Activated CD8-positive, alpha-beta T cell treated with anti-CD3 and anti-CD28 coated beads for 36 hours (primary cell): ENCODE measurements around the gene MICAL3. TPM values are rescaled to one million over a fixed set of nuclear protein-coding genes. Genes with fewer than 3 reads are reported as not detected.

Source experiments
- ATAC-seq: fragments of 200-7000 bp; cut with Tn5 transposase; one replicate; pipeline ENCODE4 v1.10.0; 2021; ENCODE audit warnings: mild to moderate bottlenecking, moderate library complexity
- CTCF ChIA-PET: fragments of 350-600 bp; sonication (Branson Sonifier 250); formaldehyde crosslinking; loops from one replicate; lab custom pipeline; 2021; ENCODE audit warnings: antibody characterized with exemption; lab: Charles Lee
- POLR2A ChIA-PET: fragments of 350-600 bp; sonication (Branson Sonifier 250); formaldehyde crosslinking; loops from one replicate; lab custom pipeline; 2021; ENCODE audit warnings: antibody characterized with exemption; lab: Charles Lee
- DNase-seq: peaks from one replicate; pipeline ENCODE4 v3.0.0-alpha.2; 2020
- H3K27ac Mint-ChIP-seq: one replicate; pipeline ENCODE4 v1.8.0; 2021; ENCODE audit warnings: mild to moderate bottlenecking, mixed read lengths
- H3K27me3 Mint-ChIP-seq: one replicate; pipeline ENCODE4 v1.8.0; 2021; ENCODE audit warnings: mixed read lengths
- H3K36me3 Mint-ChIP-seq: one replicate; pipeline ENCODE4 v1.8.0; 2021; ENCODE audit warnings: low read depth, mixed read lengths
- H3K4me1 Mint-ChIP-seq: one replicate; pipeline ENCODE4 v1.8.0; 2021; ENCODE audit warnings: low read depth, mixed read lengths
- H3K4me3 Mint-ChIP-seq: one replicate; pipeline ENCODE4 v1.8.0; 2021; ENCODE audit warnings: mild to moderate bottlenecking, moderate library complexity, mixed read lengths
- H3K9me3 Mint-ChIP-seq: one replicate; pipeline ENCODE4 v1.8.0; 2021; ENCODE audit warnings: mixed read lengths
- intact Hi-C: fragments of 100-400 bp; cut with micrococcal nuclease; formaldehyde crosslinking; loops from one replicate; pipeline ENCODE4 v1.10.0; 2022
- total RNA-seq, 2 experiments: library from RNA; stranded (reverse); gene quantifications; one replicate each; pipeline ENCODE4 v1.2.3, GENCODE V29; 2021
- TF ChIP-seq, protein P1 (sequence below): fragments of 200-600 bp; IDR thresholded peaks from one replicate; pipeline ENCODE4 v1.8.0; 2022; ENCODE audit warnings: antibody characterized with exemption, mild to moderate bottlenecking

The MICAL3 gene
- total RNA-seq, 2 experiments from 2014 or later: 31.6 to 32.4 TPM

DNA sequence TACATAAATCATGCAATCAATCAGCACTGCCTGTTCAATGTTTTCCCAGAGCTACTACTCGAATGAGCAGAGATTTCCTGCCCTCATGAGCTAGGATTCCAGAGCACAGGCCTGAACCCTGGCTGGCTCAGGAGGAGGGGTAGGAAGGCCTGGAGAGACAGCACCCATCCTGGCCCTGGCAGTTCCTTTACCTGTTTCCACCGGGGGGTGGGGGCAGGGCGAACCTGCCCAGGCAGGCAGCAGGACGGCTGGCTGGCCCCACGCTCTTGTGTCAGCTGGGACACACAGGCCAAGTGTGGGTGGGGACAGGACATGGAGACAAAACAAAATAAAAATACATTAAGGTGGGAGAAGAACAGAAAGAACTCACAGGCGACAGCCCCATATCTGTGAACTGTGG is 140.3 kb downstream of the MICAL3 start:
- intact Hi-C loops: no loop called here
- H3K9me3 Mint-ChIP-seq: no peaks in the 10 kb centered on the region
- H3K4me3 Mint-ChIP-seq: no peak overlapping the region
- no peak for DNase-seq
- no peaks in the 10 kb centered on the region for H3K4me1 Mint-ChIP-seq
- H3K27me3 Mint-ChIP-seq: no peaks in the 10 kb centered on the region
- ATAC-seq: no peak
- TF ChIP-seq, protein P1, sequence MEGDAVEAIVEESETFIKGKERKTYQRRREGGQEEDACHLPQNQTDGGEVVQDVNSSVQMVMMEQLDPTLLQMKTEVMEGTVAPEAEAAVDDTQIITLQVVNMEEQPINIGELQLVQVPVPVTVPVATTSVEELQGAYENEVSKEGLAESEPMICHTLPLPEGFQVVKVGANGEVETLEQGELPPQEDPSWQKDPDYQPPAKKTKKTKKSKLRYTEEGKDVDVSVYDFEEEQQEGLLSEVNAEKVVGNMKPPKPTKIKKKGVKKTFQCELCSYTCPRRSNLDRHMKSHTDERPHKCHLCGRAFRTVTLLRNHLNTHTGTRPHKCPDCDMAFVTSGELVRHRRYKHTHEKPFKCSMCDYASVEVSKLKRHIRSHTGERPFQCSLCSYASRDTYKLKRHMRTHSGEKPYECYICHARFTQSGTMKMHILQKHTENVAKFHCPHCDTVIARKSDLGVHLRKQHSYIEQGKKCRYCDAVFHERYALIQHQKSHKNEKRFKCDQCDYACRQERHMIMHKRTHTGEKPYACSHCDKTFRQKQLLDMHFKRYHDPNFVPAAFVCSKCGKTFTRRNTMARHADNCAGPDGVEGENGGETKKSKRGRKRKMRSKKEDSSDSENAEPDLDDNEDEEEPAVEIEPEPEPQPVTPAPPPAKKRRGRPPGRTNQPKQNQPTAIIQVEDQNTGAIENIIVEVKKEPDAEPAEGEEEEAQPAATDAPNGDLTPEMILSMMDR: no peak
- POLR2A ChIA-PET: interaction anchor here (0.7 kb wide), 1 partner anchor 141 kb away, joined by 3 read pairs; no protein-coding TSS in a partner anchor
- CTCF ChIA-PET: no interaction called here
- H3K36me3 Mint-ChIP-seq: peaks cover 19% of the 10 kb centered on the region
- no peak overlapping the region for H3K27ac Mint-ChIP-seq

DNA sequence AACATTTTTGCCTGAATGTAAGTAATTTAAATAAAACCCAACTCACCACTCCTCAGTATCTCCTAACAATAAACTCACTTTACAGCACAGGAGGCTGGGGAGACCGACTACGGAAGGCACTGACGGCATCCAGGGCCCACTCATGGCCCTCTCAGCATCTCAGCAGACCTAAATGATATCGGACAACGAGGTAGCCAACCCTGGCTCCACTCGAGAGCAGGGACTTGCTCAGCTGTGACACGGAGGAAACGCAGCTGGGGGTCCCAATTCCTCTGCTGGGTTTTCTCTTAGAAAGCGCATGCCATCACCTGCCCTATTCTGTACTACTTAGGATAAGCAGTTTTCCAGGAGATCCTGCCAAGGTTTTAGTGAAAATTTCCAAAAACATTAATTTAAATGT is 141.0 kb downstream of the MICAL3 start:
- Mint-ChIP-seq H3K27ac (no peak overlapping the region), H3K4me1 (no peaks in the 10 kb centered on the region), H3K36me3 (peaks cover 16% of the 10 kb centered on the region), H3K9me3 (no peaks in the 10 kb centered on the region), H3K27me3 (no peaks in the 10 kb centered on the region), H3K4me3 (no peak overlapping the region)
- POLR2A ChIA-PET: no interaction called here
- TF ChIP-seq, protein P1: no peak
- intact Hi-C loops: no loop called here
- CTCF ChIA-PET: no interaction called here
- DNase-seq (no peak), ATAC-seq (no peak)

DNA sequence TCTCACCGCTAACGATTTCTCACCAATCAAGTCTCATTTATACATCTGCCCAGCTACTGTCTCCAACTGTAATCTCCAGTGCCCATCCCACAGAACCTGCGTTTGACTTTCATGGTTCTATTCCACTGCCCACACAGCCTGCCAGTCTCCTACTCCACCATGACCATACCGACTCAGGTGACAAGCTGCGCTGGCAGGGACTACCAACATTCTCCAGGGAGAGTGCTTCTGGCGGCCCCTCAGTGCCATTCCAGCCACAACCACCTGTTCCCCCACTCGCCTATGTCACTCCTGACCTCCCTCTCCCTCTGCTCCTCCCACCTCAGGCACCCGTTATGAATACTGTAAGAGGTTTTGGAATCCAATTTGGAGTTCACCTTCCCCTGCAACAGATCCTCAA is 141.6 kb downstream of the MICAL3 start:
- H3K4me3 Mint-ChIP-seq: no peak overlapping the region
- H3K9me3 Mint-ChIP-seq: no peaks in the 10 kb centered on the region
- H3K36me3 Mint-ChIP-seq: peaks cover 16% of the 10 kb centered on the region
- intact Hi-C loops: no loop called here
- no peak for ATAC-seq
- TF ChIP-seq, protein P1: no peak
- DNase-seq: no peak
- no peaks in the 10 kb centered on the region for H3K4me1 Mint-ChIP-seq
- H3K27me3 Mint-ChIP-seq: no peaks in the 10 kb centered on the region
- CTCF ChIA-PET: interaction anchor here (1.1 kb wide), 1 partner anchor 13 kb away, joined by 3 read pairs; no protein-coding TSS in a partner anchor
- H3K27ac Mint-ChIP-seq: no peak overlapping the region
- POLR2A ChIA-PET: no interaction called here

DNA sequence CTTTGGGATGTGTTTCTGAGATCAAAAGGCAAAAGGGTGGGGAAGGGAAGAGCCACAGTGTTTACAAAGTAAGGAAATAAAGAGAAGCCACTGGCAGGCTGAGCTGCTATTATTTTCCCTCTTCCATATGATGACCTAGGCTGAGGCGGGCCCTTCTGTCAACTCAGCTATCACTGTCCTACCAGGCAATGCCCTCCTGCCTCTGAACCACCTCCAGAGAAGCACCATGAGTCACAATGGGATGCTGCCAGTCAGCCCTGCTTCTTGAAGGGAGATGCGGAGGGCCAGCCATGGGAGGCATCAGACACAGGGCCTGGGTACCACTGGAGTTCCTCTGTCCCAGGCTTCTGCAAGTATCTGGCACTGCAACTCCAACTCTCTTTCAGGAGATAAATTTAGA is 142.2 kb downstream of the MICAL3 start:
- no peak for ATAC-seq
- H3K9me3 Mint-ChIP-seq: no peaks in the 10 kb centered on the region
- H3K36me3 Mint-ChIP-seq: peaks cover 11% of the 10 kb centered on the region
- intact Hi-C loops: no loop called here
- DNase-seq: no peak
- H3K4me1 Mint-ChIP-seq: no peaks in the 10 kb centered on the region
- no peak overlapping the region for H3K27ac Mint-ChIP-seq
- CTCF ChIA-PET: interaction anchor here (1.1 kb wide), 1 partner anchor 12 kb away, joined by 3 read pairs; no protein-coding TSS in a partner anchor
- TF ChIP-seq, protein P1: no peak
- H3K4me3 Mint-ChIP-seq: no peak overlapping the region
- POLR2A ChIA-PET: no interaction called here
- H3K27me3 Mint-ChIP-seq: no peaks in the 10 kb centered on the region

DNA sequence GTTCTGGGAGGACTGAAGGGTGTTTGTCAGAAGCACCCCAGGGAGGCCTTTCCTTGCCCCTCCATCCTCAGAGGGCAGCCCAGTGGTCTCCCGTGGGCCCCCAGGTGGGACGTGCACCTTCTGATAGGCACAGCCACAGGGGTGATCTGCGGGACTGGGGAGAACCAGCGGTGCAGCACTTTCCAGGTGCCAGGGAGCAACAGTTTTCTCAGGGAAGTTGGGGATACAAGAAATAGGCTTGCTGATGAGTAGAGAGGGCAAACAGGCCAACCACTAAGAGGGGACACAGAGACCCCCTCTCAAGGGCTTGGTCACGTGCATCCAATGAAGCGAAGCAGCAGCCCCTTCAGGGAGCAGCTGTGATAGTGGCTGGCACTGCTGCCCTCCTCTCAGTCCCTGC is 143.0 kb downstream of the MICAL3 start:
- no peak overlapping the region for H3K27ac Mint-ChIP-seq
- ATAC-seq: no peak
- intact Hi-C loops: no loop called here
- H3K36me3 Mint-ChIP-seq: peaks cover 9% of the 10 kb centered on the region
- no peaks in the 10 kb centered on the region for H3K27me3 Mint-ChIP-seq
- no peak overlapping the region for H3K4me3 Mint-ChIP-seq
- POLR2A ChIA-PET: no interaction called here
- H3K9me3 Mint-ChIP-seq: no peaks in the 10 kb centered on the region
- no peaks in the 10 kb centered on the region for H3K4me1 Mint-ChIP-seq
- TF ChIP-seq, protein P1: no peak
- DNase-seq: no peak
- CTCF ChIA-PET: interaction anchor here (1.1 kb wide), 1 partner anchor 12 kb away, joined by 3 read pairs; no protein-coding TSS in a partner anchor
